ENCODE results near the gene SMAD7. TPM values are rescaled to one million over a fixed set of nuclear protein-coding genes. Genes with fewer than 3 reads are reported as not detected.

Gene SMAD7
- total RNA-seq, 4 donors from 2014 or later, result 41.2 to 76.0 (median 55.2) TPM

DNA sequence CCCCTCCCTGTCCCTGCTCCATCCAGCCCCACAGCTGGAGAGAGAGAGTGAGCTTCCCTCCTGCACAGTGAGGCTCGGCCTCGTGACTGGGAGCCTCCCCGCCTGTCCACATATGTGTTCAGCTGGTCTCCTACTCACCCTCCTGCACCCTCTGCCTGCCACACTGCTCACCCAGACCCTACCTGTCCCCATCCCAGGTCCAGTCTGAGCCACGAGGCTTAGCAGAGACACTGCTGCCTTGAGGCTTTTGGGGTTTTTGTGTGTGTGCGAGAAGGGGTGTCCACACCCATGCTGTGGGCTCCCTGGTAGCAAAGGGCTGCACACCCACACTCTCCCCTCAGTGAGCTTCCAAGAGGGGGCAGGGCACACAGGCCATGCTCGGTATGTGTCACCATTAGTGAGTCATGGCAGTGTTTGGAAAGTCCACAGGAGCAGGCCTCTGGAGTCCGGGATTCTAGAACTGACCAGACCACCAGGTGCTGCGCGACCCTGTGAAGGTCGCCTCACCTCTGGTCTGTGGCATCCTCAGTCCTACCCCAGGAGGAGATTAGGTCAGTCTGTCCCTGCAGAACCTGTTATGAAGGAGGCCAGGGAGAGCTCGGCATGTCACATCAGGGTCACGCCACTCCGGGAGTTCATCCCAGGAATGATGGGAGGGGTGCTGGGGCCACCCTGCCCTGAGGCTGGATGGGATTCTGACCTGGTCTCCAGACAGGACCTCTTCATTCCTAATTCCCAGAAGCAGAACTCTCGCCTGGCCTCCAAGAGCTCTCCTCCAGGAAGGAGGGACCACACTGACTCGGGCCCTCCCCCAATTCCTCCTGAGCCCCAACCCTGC is 39.9 kb upstream of the SMAD7 start:
- peaks cover 0 to 39% (median 21%) of the 10 kb centered on the region in 3 donors for H3K4me1 ChIP-seq
- TF ChIP-seq POLR2A (IDR thresholded peaks at IDR 0.05) (no peak), EP300 (IDR thresholded peaks at IDR 0.05) (no peak), POLR2AphosphoS5 (IDR thresholded peaks at IDR 0.05) (no peak)
- TF ChIP-seq, protein P1, sequence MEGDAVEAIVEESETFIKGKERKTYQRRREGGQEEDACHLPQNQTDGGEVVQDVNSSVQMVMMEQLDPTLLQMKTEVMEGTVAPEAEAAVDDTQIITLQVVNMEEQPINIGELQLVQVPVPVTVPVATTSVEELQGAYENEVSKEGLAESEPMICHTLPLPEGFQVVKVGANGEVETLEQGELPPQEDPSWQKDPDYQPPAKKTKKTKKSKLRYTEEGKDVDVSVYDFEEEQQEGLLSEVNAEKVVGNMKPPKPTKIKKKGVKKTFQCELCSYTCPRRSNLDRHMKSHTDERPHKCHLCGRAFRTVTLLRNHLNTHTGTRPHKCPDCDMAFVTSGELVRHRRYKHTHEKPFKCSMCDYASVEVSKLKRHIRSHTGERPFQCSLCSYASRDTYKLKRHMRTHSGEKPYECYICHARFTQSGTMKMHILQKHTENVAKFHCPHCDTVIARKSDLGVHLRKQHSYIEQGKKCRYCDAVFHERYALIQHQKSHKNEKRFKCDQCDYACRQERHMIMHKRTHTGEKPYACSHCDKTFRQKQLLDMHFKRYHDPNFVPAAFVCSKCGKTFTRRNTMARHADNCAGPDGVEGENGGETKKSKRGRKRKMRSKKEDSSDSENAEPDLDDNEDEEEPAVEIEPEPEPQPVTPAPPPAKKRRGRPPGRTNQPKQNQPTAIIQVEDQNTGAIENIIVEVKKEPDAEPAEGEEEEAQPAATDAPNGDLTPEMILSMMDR (IDR thresholded peaks at IDR 0.05), result no peak
- no peak overlapping the region for H3K27ac ChIP-seq
- no peak for ATAC-seq
- H3K9me3 ChIP-seq, result no peaks in the 10 kb centered on the region
- WGBS, 2 donors (ENCODE audit: low coverage in 1 of 2), result 100% methylated on average over 1 of the region's 15 CpGs; no CpG with 5 or more reads in 1 of the 2 donors
- no peaks in the 10 kb centered on the region for H3K36me3 ChIP-seq
- no peaks in the 10 kb centered on the region for H3K27me3 ChIP-seq
- H3K4me3 ChIP-seq, result no peak overlapping the region

GRCh38 chr18:48989304-48990303 is 38.8 kb upstream of the SMAD7 start:
- no peak overlapping the region for H3K4me3 ChIP-seq
- no peaks in the 10 kb centered on the region for H3K9me3 ChIP-seq
- H3K36me3 ChIP-seq, result no peaks in the 10 kb centered on the region
- no peak overlapping the region for H3K27ac ChIP-seq
- peaks cover 0 to 31% (median 18%) of the 10 kb centered on the region in 3 donors for H3K4me1 ChIP-seq
- H3K27me3 ChIP-seq, result no peaks in the 10 kb centered on the region
- no peak for TF ChIP-seq POLR2AphosphoS5 (IDR thresholded peaks at IDR 0.05)
- TF ChIP-seq, protein P1 (IDR thresholded peaks at IDR 0.05), result no peak
- WGBS, 2 donors (ENCODE audit: low coverage in 1 of 2), result 69 to 78% methylated on average over 6 of the region's 16 CpGs
- no peak for ATAC-seq

GRCh38 chr18:48988508-48989303 is 37.9 kb upstream of the SMAD7 start:
- H3K27me3 ChIP-seq, result no peaks in the 10 kb centered on the region
- no peaks in the 10 kb centered on the region for H3K9me3 ChIP-seq
- no peak for ATAC-seq
- no peaks in the 10 kb centered on the region for H3K36me3 ChIP-seq
- H3K4me1 ChIP-seq, result peaks cover 0 to 22% (median 9%) of the 10 kb centered on the region in 3 donors
- WGBS, 2 donors (ENCODE audit: low coverage in 1 of 2), result 100% methylated on average over 3 of the region's 15 CpGs; no CpG with 5 or more reads in 1 of the 2 donors
- no peak for TF ChIP-seq POLR2A (IDR thresholded peaks at IDR 0.05)
- no peak for TF ChIP-seq POLR2AphosphoS5 (IDR thresholded peaks at IDR 0.05)
- TF ChIP-seq EP300 (IDR thresholded peaks at IDR 0.05), result no peak
- TF ChIP-seq, protein P1 (IDR thresholded peaks at IDR 0.05), result no peak
- no peak overlapping the region for H3K27ac ChIP-seq
- no peak overlapping the region for H3K4me3 ChIP-seq

DNA sequence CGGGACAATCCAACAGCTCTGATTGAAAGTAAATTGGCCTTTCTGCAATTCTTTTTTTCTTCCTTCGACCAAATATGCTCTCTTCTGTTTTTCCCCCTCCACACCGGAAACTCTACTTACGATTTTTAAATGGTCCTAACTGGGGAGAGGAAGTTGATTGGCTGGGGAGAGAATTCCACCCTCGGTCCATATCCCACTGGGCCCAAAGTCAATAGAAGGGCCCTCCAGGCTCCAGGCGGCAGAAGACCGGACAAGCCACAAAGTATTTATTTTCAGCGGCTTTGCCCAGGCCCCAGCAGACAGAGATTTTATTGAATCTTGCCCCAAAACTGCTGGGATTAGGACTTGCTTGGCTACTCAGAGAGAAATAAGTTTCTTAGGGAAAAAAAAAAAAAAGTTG is 37.1 kb upstream of the SMAD7 start:
- no peaks in the 10 kb centered on the region for H3K36me3 ChIP-seq
- 67 to 80% methylated on average over 2 to 7 of the region's 8 CpGs for WGBS, 2 donors (ENCODE audit: low coverage in 1 of 2)
- no peak overlapping the region for H3K4me3 ChIP-seq
- TF ChIP-seq EP300 (IDR thresholded peaks at IDR 0.05) (no peak), POLR2AphosphoS5 (IDR thresholded peaks at IDR 0.05) (no peak), POLR2A (IDR thresholded peaks at IDR 0.05) (no peak)
- TF ChIP-seq, protein P1 (IDR thresholded peaks at IDR 0.05), result no peak
- H3K4me1 ChIP-seq, result peaks cover 0 to 16% (median 4%) of the 10 kb centered on the region in 3 donors
- H3K9me3 ChIP-seq, result no peaks in the 10 kb centered on the region
- H3K27me3 ChIP-seq, result no peaks in the 10 kb centered on the region
- ATAC-seq, result no peak
- H3K27ac ChIP-seq, result no peak overlapping the region
